ENCODE data around the gene PAPPA2.

The PAPPA2 gene

GRCh38 chr1:176854121-176854520 is 391.1 kb downstream of the PAPPA2 start:
- DNase-seq (ENCODE audit: extremely low read depth, low read depth): no peak
- TF ChIP-seq CTCF (IDR thresholded peaks at IDR 0.05; ENCODE audit: low read depth, low read length): no peak

GRCh38 chr1:176854758-176855745 is 392.1 kb downstream of the PAPPA2 start:
- no peak for TF ChIP-seq CTCF (IDR thresholded peaks at IDR 0.05; ENCODE audit: low read depth, low read length)
- no peak for DNase-seq (ENCODE audit: extremely low read depth, low read depth)

GRCh38 chr1:176857632-176858031 is 394.7 kb downstream of the PAPPA2 start:
- no peak for TF ChIP-seq CTCF (IDR thresholded peaks at IDR 0.05; ENCODE audit: low read depth, low read length)
- DNase-seq (ENCODE audit: extremely low read depth, low read depth): no peak

- no peak for TF ChIP-seq CTCF (IDR thresholded peaks at IDR 0.05; ENCODE audit: low read depth, low read length)
- no peak for DNase-seq (ENCODE audit: extremely low read depth, low read depth)
Observed at GRCh38 chr1:176858433-176858916, 395.5 kb downstream of the PAPPA2 start.

- no peak for DNase-seq (ENCODE audit: extremely low read depth, low read depth)
- no peak for TF ChIP-seq CTCF (IDR thresholded peaks at IDR 0.05; ENCODE audit: low read depth, low read length)
Observed at GRCh38 chr1:176863613-176864012, 400.6 kb downstream of the PAPPA2 start.

- DNase-seq (ENCODE audit: extremely low read depth, low read depth): no peak
- no peak for TF ChIP-seq CTCF (IDR thresholded peaks at IDR 0.05; ENCODE audit: low read depth, low read length)
Observed at GRCh38 chr1:176864211-176864610, 401.2 kb downstream of the PAPPA2 start.

- DNase-seq (ENCODE audit: extremely low read depth, low read depth): no peak
- no peak for TF ChIP-seq CTCF (IDR thresholded peaks at IDR 0.05; ENCODE audit: low read depth, low read length)
Observed at GRCh38 chr1:176866011-176866714, 403.2 kb downstream of the PAPPA2 start.

Measured in AG09319 (cell line).